HG02938 (cell line): ENCODE results near the gene XCL1.
"Not testable (repeated sequence)": the region's sequence is repeated elsewhere in the genome, so short reads cannot be mapped to it uniquely, and the experiment has no call there.

Experiments used
- ATAC-seq: cut with Tn5 transposase; IDR thresholded peaks from one replicate; pipeline ENCODE4 v1.9.1; 2021; ENCODE audit warnings: mild to moderate bottlenecking, moderate library complexity; ENCODE audit not compliant: unreplicated experiment

XCL1 gene

GRCh38 chr1:168576245-168576688 is at the start of gene XCL1:
XCL1 (plus strand) TSS chr1:168576605; CDS start chr1:168576638, 33 bp downstream.
- not testable (repeated sequence) for ATAC-seq

- no peak for ATAC-seq
These were observed 46.9 kb upstream of the XCL1 start for GRCh38 chr1:168529518-168529917.

- no peak for ATAC-seq
These were observed 44.6 kb upstream of the XCL1 start for GRCh38 chr1:168531615-168532345.

GRCh38 chr1:168535536-168535935 is 40.9 kb upstream of the XCL1 start:
- ATAC-seq, result peak; percentile 77

GRCh38 chr1:168540798-168541197 is 35.6 kb upstream of the XCL1 start:
- not testable (repeated sequence) for ATAC-seq

- not testable (repeated sequence) for ATAC-seq
These were observed 33.4 kb upstream of the XCL1 start for GRCh38 chr1:168542978-168543377.

- not testable (repeated sequence) for ATAC-seq
These were observed 32.4 kb upstream of the XCL1 start, which contains the start of gene XCL2 for GRCh38 chr1:168543840-168544498. XCL2 (minus strand) TSS chr1:168543997; CDS start chr1:168543964, 33 bp downstream.

GRCh38 chr1:168545678-168546552 is 30.5 kb upstream of the XCL1 start:
- not testable (repeated sequence) for ATAC-seq

GRCh38 chr1:168546553-168546895 is 29.9 kb upstream of the XCL1 start:
- not testable (repeated sequence) for ATAC-seq

- no peak for ATAC-seq
These were observed 25.4 kb upstream of the XCL1 start for GRCh38 chr1:168550971-168551370.

- ATAC-seq, result no peak
These were observed 24.7 kb upstream of the XCL1 start for GRCh38 chr1:168551688-168552087.

GRCh38 chr1:168552961-168553360 is 23.4 kb upstream of the XCL1 start:
- ATAC-seq, result no peak

- ATAC-seq, result no peak
These were observed 22.5 kb upstream of the XCL1 start for GRCh38 chr1:168553680-168554553.

GRCh38 chr1:168554603-168555483 is 21.6 kb upstream of the XCL1 start:
- ATAC-seq, result no peak

- no peak for ATAC-seq
These were observed 20.8 kb upstream of the XCL1 start for GRCh38 chr1:168555508-168556046.

GRCh38 chr1:168556647-168557046 is 19.8 kb upstream of the XCL1 start:
- ATAC-seq, result no peak

GRCh38 chr1:168560370-168560769 is 16.0 kb upstream of the XCL1 start:
- no peak for ATAC-seq

GRCh38 chr1:168561989-168562388 is 14.4 kb upstream of the XCL1 start:
- ATAC-seq, result no peak

- ATAC-seq, result no peak
These were observed 10.6 kb upstream of the XCL1 start for GRCh38 chr1:168565825-168566224.
